Astrocyte (in vitro differentiated cells and primary cell): ENCODE results near the gene SCT. TPM values are rescaled to one million over a fixed set of nuclear protein-coding genes. Genes with fewer than 3 reads are reported as not detected.

Experiments
- DNase-seq: peaks from one replicate; pipeline ENCODE4 v3.0.0-alpha.2; 2010; ENCODE audit warnings: low read depth
- FAIRE-seq: peaks from 2 replicates; lab custom pipeline; 2011; peaks lifted over from hg19 to GRCh38; lab: Jason Lieb, UNC
- H2AFZ ChIP-seq: 2 replicates; pipeline ENCODE4 v1.6.0; 2012; ENCODE audit warnings: low read depth, low read length, inconsistent platforms
- H3K27ac ChIP-seq: 2 replicates; pipeline ENCODE4 v1.5.1; 2011; ENCODE audit warnings: low read depth, low read length, inconsistent platforms
- H3K27me3 ChIP-seq: 2 replicates; pipeline ENCODE4 v1.6.0; 2011; ENCODE audit warnings: low read length, inconsistent platforms; ENCODE audit not compliant: insufficient read depth
- H3K36me3 ChIP-seq: 2 replicates; pipeline ENCODE4 v1.5.1; 2011; ENCODE audit warnings: low read length, inconsistent platforms; ENCODE audit not compliant: insufficient read depth
- H3K4me1 ChIP-seq: 2 replicates; pipeline ENCODE4 v1.5.1; 2011; ENCODE audit warnings: low read length, inconsistent platforms; ENCODE audit not compliant: insufficient read depth
- H3K4me2 ChIP-seq: 2 replicates; pipeline ENCODE4 v1.6.0; 2012; ENCODE audit warnings: low read length, inconsistent platforms
- H3K4me3 ChIP-seq: 2 replicates; pipeline ENCODE4 v1.5.1; 2011; ENCODE audit warnings: low read depth, mild to moderate bottlenecking, low read length, inconsistent platforms; ENCODE audit not compliant: insufficient read depth
- H3K79me2 ChIP-seq: 2 replicates; pipeline ENCODE4 v1.6.0; 2012; ENCODE audit warnings: mild to moderate bottlenecking, low read length, inconsistent platforms; ENCODE audit not compliant: insufficient read depth
- H3K9ac ChIP-seq: 2 replicates; pipeline ENCODE4 v1.6.0; 2012; ENCODE audit warnings: mild to moderate bottlenecking, low read length, inconsistent platforms
- H3K9me3 ChIP-seq: 2 replicates; pipeline ENCODE4 v1.5.1; 2012; ENCODE audit warnings: low read depth, mild to moderate bottlenecking, low read length, inconsistent platforms; ENCODE audit not compliant: insufficient read depth
- H4K20me1 ChIP-seq: 2 replicates; pipeline ENCODE4 v1.6.0; 2012; ENCODE audit warnings: low read length, inconsistent platforms; ENCODE audit not compliant: insufficient read depth
- H3K27ac Mint-ChIP-seq: one replicate; pipeline ENCODE4 v1.8.0; 2021; ENCODE audit warnings: mild to moderate bottlenecking, mixed read lengths; ENCODE audit not compliant: unreplicated experiment
- H3K27me3 Mint-ChIP-seq: one replicate; pipeline ENCODE4 v1.8.0; 2021; ENCODE audit warnings: low read depth, mixed read lengths; ENCODE audit not compliant: unreplicated experiment
- H3K36me3 Mint-ChIP-seq: one replicate; pipeline ENCODE4 v1.8.0; 2021; ENCODE audit warnings: low read depth, mixed read lengths; ENCODE audit not compliant: unreplicated experiment
- H3K4me1 Mint-ChIP-seq: one replicate; pipeline ENCODE4 v1.8.0; 2021; ENCODE audit warnings: low read depth, mixed read lengths; ENCODE audit not compliant: unreplicated experiment
- H3K4me3 Mint-ChIP-seq: one replicate; pipeline ENCODE4 v1.8.0; 2021; ENCODE audit warnings: mild to moderate bottlenecking, moderate library complexity, mixed read lengths; ENCODE audit not compliant: unreplicated experiment
- H3K9me3 Mint-ChIP-seq: one replicate; pipeline ENCODE4 v1.8.0; 2021; ENCODE audit warnings: mild to moderate bottlenecking, mixed read lengths; ENCODE audit not compliant: unreplicated experiment
- EZH2 ChIP-seq: IDR thresholded peaks from 2 replicates; pipeline ENCODE4 v1.6.1; 2012; ENCODE audit warnings: mild to moderate bottlenecking, low read length, inconsistent platforms; ENCODE audit not compliant: insufficient read depth
- total RNA-seq: library from RNA; stranded (reverse); gene quantifications from 2 replicates; pipeline ENCODE4 v1.2.1, GENCODE V29; 2021
- TF ChIP-seq, protein P1 (sequence below): IDR thresholded peaks from 2 replicates; pipeline ENCODE4 v1.5.1; 2011; ENCODE audit warnings: low read depth, mild to moderate bottlenecking, inconsistent platforms, low read length, moderate library complexity; ENCODE audit not compliant: insufficient read depth

The SCT gene
- total RNA-seq, 1 donor from 2014 or later: 2.0 TPM

DNA sequence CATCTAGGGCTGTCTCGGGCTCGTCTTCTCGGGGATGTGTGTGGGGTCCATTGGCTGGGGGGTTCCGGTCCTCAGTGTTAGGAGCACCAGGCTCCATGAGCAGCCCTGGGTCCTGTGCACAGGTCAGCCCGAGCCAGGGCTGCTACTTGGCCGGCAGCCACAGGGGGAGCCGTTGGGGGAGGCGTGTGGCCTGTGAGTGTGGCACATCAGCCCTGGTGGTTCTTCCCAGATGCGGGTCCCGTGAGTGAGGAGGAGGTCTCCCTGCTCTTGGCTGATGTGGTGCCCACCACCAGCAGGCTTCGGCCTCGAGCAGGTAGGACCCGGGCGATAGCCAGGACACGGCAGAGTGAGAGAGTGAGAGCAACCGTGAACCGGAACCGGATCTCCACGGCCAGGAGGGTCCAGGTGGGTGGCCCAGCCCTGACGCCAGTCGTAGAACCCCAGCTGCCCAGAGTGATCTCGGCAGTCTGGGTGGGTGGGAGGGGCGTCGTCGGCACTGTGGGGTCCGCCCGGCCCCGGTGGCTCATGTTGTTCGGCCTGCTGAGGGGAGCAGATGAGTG, 29.7 kb downstream of the SCT start:
- peaks cover 35% of the 10 kb centered on the region for H3K36me3 ChIP-seq
- FAIRE-seq (no peak), DNase-seq (no peak)
- peaks cover 44% of the 10 kb centered on the region for H3K79me2 ChIP-seq
- H3K4me3 ChIP-seq: no peak overlapping the region
- no peaks in the 10 kb centered on the region for H3K4me1 ChIP-seq
- peaks cover 23% of the 10 kb centered on the region for H3K36me3 Mint-ChIP-seq
- no peak overlapping the region for H3K27ac Mint-ChIP-seq
- H3K9me3 Mint-ChIP-seq: no peaks in the 10 kb centered on the region
- no peaks in the 10 kb centered on the region for H3K9me3 ChIP-seq
- no peaks in the 10 kb centered on the region for H3K4me1 Mint-ChIP-seq
- H3K4me2 ChIP-seq: no peak overlapping the region
- H3K4me3 Mint-ChIP-seq: no peak overlapping the region
- peaks cover 68% of the 10 kb centered on the region for H4K20me1 ChIP-seq
- no peak overlapping the region for H2AFZ ChIP-seq
- H3K27me3 Mint-ChIP-seq: no peaks in the 10 kb centered on the region
- no peak overlapping the region for H3K9ac ChIP-seq
- H3K27me3 ChIP-seq: no peaks in the 10 kb centered on the region
- no peak overlapping the region for H3K27ac ChIP-seq
- TF ChIP-seq, protein P1, sequence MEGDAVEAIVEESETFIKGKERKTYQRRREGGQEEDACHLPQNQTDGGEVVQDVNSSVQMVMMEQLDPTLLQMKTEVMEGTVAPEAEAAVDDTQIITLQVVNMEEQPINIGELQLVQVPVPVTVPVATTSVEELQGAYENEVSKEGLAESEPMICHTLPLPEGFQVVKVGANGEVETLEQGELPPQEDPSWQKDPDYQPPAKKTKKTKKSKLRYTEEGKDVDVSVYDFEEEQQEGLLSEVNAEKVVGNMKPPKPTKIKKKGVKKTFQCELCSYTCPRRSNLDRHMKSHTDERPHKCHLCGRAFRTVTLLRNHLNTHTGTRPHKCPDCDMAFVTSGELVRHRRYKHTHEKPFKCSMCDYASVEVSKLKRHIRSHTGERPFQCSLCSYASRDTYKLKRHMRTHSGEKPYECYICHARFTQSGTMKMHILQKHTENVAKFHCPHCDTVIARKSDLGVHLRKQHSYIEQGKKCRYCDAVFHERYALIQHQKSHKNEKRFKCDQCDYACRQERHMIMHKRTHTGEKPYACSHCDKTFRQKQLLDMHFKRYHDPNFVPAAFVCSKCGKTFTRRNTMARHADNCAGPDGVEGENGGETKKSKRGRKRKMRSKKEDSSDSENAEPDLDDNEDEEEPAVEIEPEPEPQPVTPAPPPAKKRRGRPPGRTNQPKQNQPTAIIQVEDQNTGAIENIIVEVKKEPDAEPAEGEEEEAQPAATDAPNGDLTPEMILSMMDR: no peak
- no peak for TF ChIP-seq EZH2

DNA sequence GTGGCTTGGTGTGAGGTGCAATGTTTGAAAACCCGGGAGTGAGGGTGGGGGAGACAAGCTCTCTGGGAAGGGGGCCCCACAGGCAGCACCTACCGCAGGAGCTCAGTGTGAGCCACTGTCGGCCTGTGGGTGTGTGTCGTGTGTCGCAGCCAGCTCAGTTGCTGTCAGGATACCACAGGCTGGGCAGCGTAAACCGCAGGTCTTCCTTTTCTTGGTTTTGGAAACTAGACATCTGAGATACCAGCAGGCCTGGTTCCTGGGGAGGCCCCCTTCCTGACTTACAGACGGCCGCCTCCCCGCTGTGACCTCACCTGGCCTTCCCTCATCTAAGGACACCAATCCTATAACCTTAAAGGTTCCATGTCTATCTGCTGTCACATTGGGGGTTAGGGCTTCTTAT, 30.6 kb downstream of the SCT start:
- peaks cover 67% of the 10 kb centered on the region for H4K20me1 ChIP-seq
- H3K4me2 ChIP-seq: no peak overlapping the region
- H3K9me3 ChIP-seq: no peaks in the 10 kb centered on the region
- no peak overlapping the region for H3K4me3 ChIP-seq
- H2AFZ ChIP-seq: no peak overlapping the region
- no peaks in the 10 kb centered on the region for H3K4me1 ChIP-seq
- no peak overlapping the region for H3K9ac ChIP-seq
- no peak for TF ChIP-seq EZH2
- TF ChIP-seq, protein P1: no peak
- Mint-ChIP-seq H3K27me3 (no peaks in the 10 kb centered on the region), H3K36me3 (peaks cover 23% of the 10 kb centered on the region), H3K9me3 (no peaks in the 10 kb centered on the region), H3K4me1 (no peaks in the 10 kb centered on the region), H3K27ac (no peak overlapping the region), H3K4me3 (no peak overlapping the region)
- FAIRE-seq (no peak), DNase-seq (no peak)
- peaks cover 41% of the 10 kb centered on the region for H3K79me2 ChIP-seq
- H3K36me3 ChIP-seq: peaks cover 32% of the 10 kb centered on the region
- H3K27ac ChIP-seq: no peak overlapping the region
- H3K27me3 ChIP-seq: no peaks in the 10 kb centered on the region

DNA sequence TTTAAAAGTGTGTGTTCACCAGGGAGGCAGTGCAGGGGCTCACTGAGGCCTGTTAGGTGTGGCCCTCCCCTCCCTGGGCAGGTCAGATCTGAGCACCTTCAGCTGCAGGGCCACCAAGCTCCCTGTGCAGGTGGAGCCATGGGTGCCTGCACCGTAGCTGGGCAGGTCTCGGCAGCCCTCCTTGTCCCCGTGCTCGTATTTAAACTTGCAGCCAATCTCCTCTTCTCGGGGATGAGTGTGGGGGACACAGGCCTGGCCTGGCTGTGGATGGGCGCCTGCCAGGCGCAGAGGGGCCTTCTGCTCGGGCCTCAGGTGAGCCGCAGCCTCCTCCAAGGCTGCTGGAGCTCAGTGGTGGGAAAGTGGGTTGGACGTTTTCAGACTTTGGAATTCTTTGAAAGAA, 31.6 kb downstream of the SCT start:
- Histone ChIP-seq H3K4me3 (no peak overlapping the region), H3K36me3 (peaks cover 31% of the 10 kb centered on the region), H3K27me3 (no peaks in the 10 kb centered on the region), H2AFZ (no peak overlapping the region), H3K79me2 (peaks cover 47% of the 10 kb centered on the region), H3K27ac (no peak overlapping the region), H4K20me1 (peaks cover 73% of the 10 kb centered on the region), H3K9me3 (no peaks in the 10 kb centered on the region), H3K4me2 (no peak overlapping the region), H3K4me1 (no peaks in the 10 kb centered on the region), H3K9ac (no peak overlapping the region)
- H3K4me1 Mint-ChIP-seq: no peaks in the 10 kb centered on the region
- H3K27ac Mint-ChIP-seq: no peak overlapping the region
- TF ChIP-seq, protein P1: no peak
- no peak for TF ChIP-seq EZH2
- no peak for DNase-seq
- peaks cover 25% of the 10 kb centered on the region for H3K36me3 Mint-ChIP-seq
- no peaks in the 10 kb centered on the region for H3K9me3 Mint-ChIP-seq
- H3K4me3 Mint-ChIP-seq: no peak overlapping the region
- no peaks in the 10 kb centered on the region for H3K27me3 Mint-ChIP-seq
- no peak for FAIRE-seq
